ENCODE results near the gene LMBR1.

LMBR1 gene

GRCh38 chr7:156832195-156832877 lies 60.6 kb downstream of the LMBR1 start:
- H3K36me3 ChIP-seq, result 0 out of 2 replicates have a peak, but pooled peaks cover 2% of the 10 kb centered on the region
- no peak for TF ChIP-seq CTCF (IDR thresholded peaks at IDR 0.05; ENCODE audit: low read depth, low read length)
- no peak overlapping the region for H3K4me3 ChIP-seq (ENCODE audit: low read depth, low read length)
- H3K27me3 ChIP-seq, result no peaks in the 10 kb centered on the region
- H3K4me1 ChIP-seq, result no peaks in the 10 kb centered on the region
- H3K9me3 ChIP-seq, result no peaks in the 10 kb centered on the region
- DNase-seq, result no peak

- TF ChIP-seq CTCF (IDR thresholded peaks at IDR 0.05; ENCODE audit: low read depth, low read length), result no peak
- no peak overlapping the region for H3K4me3 ChIP-seq (ENCODE audit: low read depth, low read length)
Measured at GRCh38 chr7:156829669-156830336, 63.2 kb downstream of the LMBR1 start.

GRCh38 chr7:156827587-156828203 lies 65.3 kb downstream of the LMBR1 start:
- Histone ChIP-seq H3K4me3 (ENCODE audit: low read depth, low read length) (no peak overlapping the region), H3K36me3 (peaks cover 2% of the 10 kb centered on the region; the same call in 1 of the 2 replicates), H3K9me3 (no peaks in the 10 kb centered on the region), H3K27me3 (no peaks in the 10 kb centered on the region), H3K4me1 (no peaks in the 10 kb centered on the region)
- no peak for DNase-seq
- peak; percentile 71 for TF ChIP-seq CTCF (IDR thresholded peaks at IDR 0.05; ENCODE audit: low read depth, low read length)

More at GRCh38 chr7:156829669-156830336, 63.2 kb downstream of the LMBR1 start:
- no peak for DNase-seq
- no peaks in the 10 kb centered on the region for H3K9me3 ChIP-seq
- H3K4me1 ChIP-seq, result no peaks in the 10 kb centered on the region
- H3K36me3 ChIP-seq, result peaks cover 5% of the 10 kb centered on the region; the same call in 1 of the 2 replicates
- H3K27me3 ChIP-seq, result no peaks in the 10 kb centered on the region

GRCh38 chr7:156823435-156823834 lies 69.5 kb downstream of the LMBR1 start:
- Histone ChIP-seq H3K36me3 (peaks cover 2% of the 10 kb centered on the region; the same call in 1 of the 2 replicates), H3K27me3 (no peaks in the 10 kb centered on the region), H3K4me3 (ENCODE audit: low read depth, low read length) (no peak overlapping the region), H3K4me1 (no peaks in the 10 kb centered on the region), H3K9me3 (no peaks in the 10 kb centered on the region)
- DNase-seq, result no peak
- TF ChIP-seq CTCF (IDR thresholded peaks at IDR 0.05; ENCODE audit: low read depth, low read length), result no peak

GRCh38 chr7:156820445-156821063 lies 72.4 kb downstream of the LMBR1 start:
- no peaks in the 10 kb centered on the region for H3K9me3 ChIP-seq
- TF ChIP-seq CTCF (IDR thresholded peaks at IDR 0.05; ENCODE audit: low read depth, low read length), result peak; percentile 46
- H3K36me3 ChIP-seq, result no peaks in the 10 kb centered on the region; the same call in 1 of the 2 replicates
- H3K4me1 ChIP-seq, result no peaks in the 10 kb centered on the region
- H3K27me3 ChIP-seq, result no peaks in the 10 kb centered on the region
- DNase-seq, result no peak
- H3K4me3 ChIP-seq (ENCODE audit: low read depth, low read length), result no peak overlapping the region

Measured in BE2C (cell line).